ENCODE measurements around the gene SHLD2.
A peak's percentile ranks its signal among the peaks of the same experiment; 100 is the strongest.
"Not testable (repeated sequence)": the region's sequence is repeated elsewhere in the genome, so short reads cannot be mapped to it uniquely, and the experiment has no call there.

SHLD2 gene, protein sequence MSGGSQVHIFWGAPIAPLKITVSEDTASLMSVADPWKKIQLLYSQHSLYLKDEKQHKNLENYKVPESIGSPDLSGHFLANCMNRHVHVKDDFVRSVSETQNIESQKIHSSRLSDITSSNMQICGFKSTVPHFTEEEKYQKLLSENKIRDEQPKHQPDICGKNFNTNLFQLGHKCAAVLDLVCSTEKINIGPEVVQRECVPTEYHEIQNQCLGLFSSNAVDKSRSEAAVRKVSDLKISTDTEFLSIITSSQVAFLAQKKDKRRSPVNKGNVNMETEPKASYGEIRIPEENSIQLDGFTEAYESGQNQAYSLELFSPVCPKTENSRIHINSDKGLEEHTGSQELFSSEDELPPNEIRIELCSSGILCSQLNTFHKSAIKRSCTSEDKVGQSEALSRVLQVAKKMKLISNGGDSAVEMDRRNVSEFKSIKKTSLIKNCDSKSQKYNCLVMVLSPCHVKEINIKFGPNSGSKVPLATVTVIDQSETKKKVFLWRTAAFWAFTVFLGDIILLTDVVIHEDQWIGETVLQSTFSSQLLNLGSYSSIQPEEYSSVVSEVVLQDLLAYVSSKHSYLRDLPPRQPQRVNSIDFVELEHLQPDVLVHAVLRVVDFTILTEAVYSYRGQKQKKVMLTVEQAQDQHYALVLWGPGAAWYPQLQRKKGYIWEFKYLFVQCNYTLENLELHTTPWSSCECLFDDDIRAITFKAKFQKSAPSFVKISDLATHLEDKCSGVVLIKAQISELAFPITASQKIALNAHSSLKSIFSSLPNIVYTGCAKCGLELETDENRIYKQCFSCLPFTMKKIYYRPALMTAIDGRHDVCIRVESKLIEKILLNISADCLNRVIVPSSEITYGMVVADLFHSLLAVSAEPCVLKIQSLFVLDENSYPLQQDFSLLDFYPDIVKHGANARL

GRCh38 chr10:87094373-87095235 is at the start of gene SHLD2, which contains the start of gene GLUD1:
SHLD2 (plus strand) TSS chr10:87095206; CDS start chr10:87151355, 56,149 bp downstream.
GLUD1 (minus strand) TSS chr10:87094843; CDS start chr10:87094769, 74 bp downstream.
- DNase-seq, result peak; percentile 44

DNA sequence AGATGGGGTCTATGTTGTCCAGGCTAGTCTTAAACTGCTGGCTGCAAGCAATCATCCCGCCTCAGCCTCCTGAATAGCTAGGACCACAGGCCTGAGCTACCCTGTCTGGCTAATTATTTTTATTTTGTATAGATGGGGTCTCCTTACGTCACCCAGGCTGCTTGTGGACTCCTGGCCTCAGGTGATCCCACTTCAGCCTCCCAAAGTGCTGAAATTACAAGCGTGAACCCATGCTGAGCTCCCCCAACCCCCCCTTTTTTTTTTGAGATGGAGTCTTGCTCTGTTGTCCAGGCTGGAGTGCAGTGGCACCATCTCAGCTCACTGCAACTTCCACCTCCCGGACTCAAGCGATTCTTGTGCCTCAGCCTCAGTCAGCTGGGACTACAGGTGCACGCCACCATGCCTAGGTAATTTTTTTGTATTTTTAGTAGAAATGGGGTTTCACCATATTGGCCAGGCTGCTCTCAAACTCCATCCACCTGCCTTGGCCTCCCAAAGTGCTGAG is 49.5 kb upstream of the SHLD2 start:
- DNase-seq, result no peak

DNA sequence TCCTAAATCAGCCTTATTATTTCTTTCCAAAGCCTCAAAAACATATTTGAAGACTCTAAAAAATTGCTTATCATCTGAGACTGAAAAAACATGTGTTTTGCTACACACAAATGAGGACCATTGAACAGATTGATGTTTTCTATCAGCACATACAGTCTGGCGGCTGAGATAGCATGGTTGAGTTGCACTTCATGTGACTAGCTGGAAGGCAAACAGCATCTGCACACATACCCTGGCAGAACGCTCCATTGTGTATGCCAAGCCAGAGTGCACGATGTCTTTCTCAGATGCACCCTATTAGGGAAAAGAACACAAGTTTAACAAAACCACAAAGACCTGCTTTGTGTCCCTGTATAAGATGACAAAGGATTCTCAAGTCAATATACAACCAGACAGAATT is 41.9 kb upstream of the SHLD2 start:
- DNase-seq, result no peak

DNA sequence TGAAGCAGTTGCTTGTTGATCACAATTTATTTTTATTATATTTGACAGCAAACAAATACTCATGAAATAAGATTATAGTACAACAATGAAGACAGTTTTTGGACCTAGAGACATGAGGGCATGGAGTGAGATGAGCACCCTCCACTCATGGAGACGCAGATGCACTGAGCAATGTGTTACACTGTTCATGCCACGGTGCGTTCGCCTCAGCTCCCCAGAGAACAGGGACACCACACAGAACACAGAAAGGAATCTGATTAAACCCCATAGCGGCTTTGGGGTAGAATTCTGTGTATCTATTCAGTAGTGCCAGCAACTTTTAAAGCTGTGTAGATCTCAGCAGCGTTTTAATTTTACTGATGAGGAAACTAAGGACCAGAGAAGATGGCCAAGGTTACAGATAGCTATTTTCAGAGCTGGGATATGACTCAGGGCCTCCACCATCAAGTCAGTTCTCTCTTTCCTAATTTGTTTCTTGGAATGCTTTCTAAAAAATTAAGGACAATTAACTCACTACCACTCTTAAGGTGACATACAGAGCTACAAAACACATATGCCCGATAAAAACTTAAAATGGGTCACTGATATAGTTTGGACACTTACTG is 41.3 kb upstream of the SHLD2 start:
- DNase-seq, result no peak

DNA sequence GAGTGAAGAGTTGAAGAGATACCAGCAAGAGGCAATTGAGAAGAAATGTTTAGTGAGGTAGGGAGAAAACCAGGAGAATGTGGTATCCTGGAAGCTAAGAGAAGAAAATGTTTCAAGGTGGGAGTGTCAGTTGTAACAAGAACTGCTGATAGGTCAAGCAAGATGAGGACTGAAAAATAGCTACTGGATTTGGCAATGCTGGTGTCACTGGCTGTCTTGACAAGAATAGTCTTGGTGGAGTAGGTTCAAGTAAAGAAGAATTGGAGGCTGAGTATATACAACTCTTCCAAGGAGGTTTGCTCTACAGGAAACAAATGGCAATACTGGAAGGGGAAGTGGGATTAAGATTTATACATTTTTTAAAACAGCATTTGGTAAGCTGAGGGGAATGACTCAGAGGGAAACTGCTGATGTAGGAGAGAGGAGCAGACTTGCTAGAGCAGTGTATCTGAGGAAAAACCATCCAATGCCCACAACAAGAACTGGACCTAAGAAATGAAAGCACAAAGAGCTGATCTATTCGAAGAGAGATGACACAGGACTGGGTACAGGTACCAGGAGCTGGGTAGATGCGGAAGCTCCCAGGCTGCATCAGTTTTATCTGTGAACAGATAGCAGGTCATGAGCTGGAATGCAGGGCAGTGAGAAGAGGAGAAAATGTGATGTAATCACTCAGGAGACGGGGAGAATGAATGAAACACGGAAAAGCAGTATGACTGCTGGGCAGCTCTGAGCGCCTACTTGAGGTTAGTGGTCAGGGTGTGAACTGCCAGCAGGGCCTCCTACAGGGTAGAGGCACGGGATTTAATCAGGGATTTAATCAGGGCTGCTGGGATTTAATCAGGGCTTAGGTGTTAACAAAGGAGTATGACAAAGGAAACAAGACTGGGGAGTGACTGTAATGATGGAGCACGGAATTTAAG is 40.4 kb upstream of the SHLD2 start:
- DNase-seq, result no peak

GRCh38 chr10:87058171-87058570 is 36.8 kb upstream of the SHLD2 start:
- no peak for DNase-seq

DNA sequence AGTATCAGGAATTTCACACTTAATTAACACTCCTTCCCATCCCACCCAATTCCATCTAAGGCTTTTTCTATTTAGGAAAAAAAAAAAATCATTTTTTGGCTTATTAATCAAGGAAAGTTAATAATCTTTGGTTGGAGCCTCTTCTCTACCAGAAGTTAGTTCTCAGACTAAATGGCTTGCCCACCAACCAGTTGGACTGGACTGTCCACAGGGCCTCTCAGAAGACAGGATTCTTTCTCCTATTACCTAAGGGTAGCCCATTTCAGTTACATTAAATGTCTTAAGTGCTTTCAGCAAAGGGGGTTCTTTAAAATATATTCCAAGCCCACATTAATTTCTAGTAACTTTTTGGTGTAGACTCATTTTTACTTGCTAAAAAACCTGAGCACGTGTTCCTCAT is 35.6 kb upstream of the SHLD2 start:
- no peak for DNase-seq

DNA sequence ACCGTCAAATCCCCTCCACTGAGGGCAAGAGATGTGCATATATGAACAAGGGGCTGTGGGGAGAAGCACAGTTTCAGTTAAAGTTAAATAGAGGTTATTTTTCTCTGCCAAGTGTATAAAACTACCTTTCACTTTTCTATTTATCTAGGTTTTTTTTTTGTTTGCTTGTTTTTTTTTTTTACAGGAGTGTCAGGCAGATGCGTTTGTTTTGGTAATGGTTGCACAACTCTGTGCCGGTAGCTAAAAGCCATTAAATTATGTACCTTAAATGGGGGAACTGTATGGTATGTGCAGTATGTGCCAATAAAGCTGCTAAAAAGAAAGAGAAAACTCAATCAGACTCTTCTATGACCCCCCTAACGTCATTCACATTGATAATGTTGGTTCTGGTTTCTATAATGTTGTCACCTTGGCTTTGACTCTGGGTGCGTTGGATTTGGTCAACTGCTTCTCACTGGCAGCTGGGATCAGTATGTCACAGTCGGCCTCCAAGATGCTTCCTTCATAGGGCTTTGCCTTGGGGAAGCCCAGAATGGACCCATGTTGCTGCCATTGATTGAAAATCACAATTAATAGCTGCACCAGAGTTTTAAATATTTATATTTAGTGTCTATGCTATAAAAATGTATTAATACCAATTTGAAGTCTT is 34.6 kb upstream of the SHLD2 start:
- DNase-seq, result no peak

- DNase-seq, result no peak
Measured at GRCh38 chr10:87064651-87065050, 30.4 kb upstream of the SHLD2 start.

GRCh38 chr10:87066178-87066577 is 28.8 kb upstream of the SHLD2 start:
- DNase-seq, result no peak

GRCh38 chr10:87066865-87067264 is 28.1 kb upstream of the SHLD2 start:
- no peak for DNase-seq

DNA sequence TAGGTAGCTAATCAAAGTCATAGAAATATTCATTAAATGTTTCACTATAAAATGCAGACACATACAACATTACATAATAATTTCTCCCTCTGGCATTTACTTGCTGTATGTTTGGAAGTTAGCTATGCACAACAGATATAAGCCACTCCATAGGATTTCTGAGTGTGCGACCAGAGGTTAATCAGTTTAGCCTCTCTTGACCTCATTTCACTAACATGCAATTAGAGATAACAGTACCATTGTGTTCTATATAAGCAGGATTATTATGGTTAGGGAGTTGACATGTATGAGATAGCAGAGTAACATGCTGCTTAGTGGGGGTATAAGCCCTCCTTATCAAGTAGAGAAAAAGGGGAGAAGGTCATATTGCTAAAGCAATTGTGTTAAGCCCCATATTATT is 26.7 kb upstream of the SHLD2 start:
- no peak for DNase-seq

GRCh38 chr10:87072449-87072848 is 22.6 kb upstream of the SHLD2 start:
- DNase-seq, result no peak

GRCh38 chr10:87076421-87076820 is 18.6 kb upstream of the SHLD2 start:
- not testable (repeated sequence) for DNase-seq

DNA sequence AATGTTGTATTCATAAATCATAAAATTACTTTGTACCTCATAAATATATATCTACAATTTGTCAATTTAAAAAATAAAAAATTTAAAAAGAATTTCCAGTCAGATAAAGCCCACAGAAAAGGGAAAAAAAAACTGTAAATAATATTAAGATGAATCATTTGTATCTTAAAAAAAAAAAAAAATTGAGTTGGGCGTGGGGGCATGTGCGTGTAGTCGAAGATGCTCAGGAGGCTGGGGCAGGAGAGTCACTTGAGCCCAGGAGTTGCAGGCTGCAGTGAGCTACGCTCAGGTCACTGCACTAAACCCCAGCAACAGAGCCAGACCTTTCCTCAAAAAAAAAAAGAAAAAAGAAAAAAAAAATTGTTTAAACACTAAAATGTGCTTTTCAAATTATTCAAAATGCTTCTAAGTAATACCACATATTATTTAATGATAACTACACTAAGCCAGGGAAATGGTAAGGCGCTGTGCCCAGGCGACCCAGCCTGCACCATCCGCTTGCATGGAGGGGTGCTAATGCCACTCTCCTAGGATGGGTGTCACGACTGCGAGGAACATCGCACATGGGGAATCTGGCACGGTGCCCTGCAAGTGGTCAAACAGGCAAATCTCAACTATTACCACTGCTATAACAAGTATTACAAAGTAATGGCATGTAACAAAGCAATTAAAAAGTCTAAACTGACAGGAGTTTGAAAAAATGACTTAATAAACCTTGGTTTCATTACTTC is 15.7 kb upstream of the SHLD2 start:
- no peak for DNase-seq

DNA sequence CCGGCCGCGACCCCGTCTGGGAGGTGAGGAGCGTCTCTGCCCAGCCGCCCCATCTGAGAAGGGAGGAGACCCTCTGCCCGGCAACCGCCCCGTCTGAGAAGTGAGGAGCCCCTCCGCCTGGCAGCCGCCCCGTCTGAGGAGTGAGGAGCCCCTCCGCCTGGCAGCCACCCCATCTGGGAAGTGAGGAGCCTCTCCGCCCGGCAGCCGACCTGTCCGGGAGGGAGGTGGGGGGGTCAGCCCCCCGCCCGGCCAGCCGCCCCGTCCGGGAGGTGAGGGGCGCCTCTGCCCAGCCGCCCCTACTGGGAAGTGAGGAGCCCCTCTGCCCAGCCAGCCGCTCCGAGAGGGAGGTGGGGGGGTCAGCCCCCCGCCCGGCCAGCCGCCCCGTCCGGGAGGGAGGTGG is 14.4 kb upstream of the SHLD2 start:
- DNase-seq, result not testable (repeated sequence)

- DNase-seq, result not testable (repeated sequence)
Measured at GRCh38 chr10:87081574-87081973, 13.4 kb upstream of the SHLD2 start.

GRCh38 chr10:87082219-87082618 is 12.8 kb upstream of the SHLD2 start:
- not testable (repeated sequence) for DNase-seq

DNA sequence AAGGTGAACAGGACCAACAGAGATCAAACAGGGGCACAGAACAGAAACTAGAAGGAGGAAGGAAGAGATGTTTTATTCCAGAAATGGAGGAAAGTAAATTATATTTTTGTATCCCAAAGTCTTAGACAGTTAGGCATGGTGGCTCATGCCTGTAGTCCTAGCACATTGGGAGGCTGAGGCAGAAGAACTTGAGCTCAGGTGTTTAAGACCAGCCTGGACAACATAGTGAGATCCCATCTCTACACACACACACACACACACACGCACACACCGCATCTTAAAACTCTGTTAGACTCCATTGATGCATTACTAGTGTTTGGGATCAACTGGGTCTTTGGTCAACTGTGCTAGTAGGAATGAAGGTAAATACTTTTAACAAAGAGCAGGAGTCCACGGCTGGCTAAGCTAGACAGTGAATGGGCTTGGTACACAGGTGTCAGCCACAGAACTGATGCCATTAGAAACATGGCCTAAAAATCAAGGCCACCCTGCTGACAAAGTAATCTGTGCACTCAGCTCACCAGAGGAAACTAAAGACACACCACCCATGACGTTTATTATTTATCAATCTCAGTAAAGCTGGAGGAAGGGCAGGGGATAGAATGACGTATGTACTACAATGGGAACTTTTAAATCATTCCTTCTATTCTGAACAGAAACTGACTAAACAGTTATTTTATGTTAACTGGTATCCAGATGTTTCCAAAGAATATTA is 11.3 kb upstream of the SHLD2 start:
- not testable (repeated sequence) for DNase-seq

Measured in NCI-H2227 treated with DMSO at 0.1 percent for 48 hours (cell line).